ENCODE data around the gene ERAS.

- TF ChIP-seq PCBP1 (IDR thresholded peaks at IDR 0.05; ENCODE audit: borderline replicate concordance, low read depth, low read length): no peak
- TF ChIP-seq, protein P1, sequence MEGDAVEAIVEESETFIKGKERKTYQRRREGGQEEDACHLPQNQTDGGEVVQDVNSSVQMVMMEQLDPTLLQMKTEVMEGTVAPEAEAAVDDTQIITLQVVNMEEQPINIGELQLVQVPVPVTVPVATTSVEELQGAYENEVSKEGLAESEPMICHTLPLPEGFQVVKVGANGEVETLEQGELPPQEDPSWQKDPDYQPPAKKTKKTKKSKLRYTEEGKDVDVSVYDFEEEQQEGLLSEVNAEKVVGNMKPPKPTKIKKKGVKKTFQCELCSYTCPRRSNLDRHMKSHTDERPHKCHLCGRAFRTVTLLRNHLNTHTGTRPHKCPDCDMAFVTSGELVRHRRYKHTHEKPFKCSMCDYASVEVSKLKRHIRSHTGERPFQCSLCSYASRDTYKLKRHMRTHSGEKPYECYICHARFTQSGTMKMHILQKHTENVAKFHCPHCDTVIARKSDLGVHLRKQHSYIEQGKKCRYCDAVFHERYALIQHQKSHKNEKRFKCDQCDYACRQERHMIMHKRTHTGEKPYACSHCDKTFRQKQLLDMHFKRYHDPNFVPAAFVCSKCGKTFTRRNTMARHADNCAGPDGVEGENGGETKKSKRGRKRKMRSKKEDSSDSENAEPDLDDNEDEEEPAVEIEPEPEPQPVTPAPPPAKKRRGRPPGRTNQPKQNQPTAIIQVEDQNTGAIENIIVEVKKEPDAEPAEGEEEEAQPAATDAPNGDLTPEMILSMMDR (CRISPR knock-in tag; IDR thresholded peaks at IDR 0.05): no peak
Measured at GRCh38 chrX:48834383-48834709, 8.0 kb downstream of the ERAS start.

Data from HepG2 (cell line).